ENCODE measurements around the gene MRO. TPM values are rescaled to one million over a fixed set of nuclear protein-coding genes. Genes with fewer than 3 reads are reported as not detected.

MRO gene
- total and polyA plus RNA-seq, 12 donors: 0.67 to 9.4 (median 3.3) TPM

GRCh38 chr18:50844554-50844953, 24.7 kb upstream of the MRO start:
- Histone ChIP-seq H3K27ac (no peak overlapping the region), H3K27me3 (no peaks in the 10 kb centered on the region), H3K9me3 (replicated peaks in 1 of 3) (no peaks in the 10 kb centered on the region), H3K4me1 (replicated peaks in 1 of 2) (peaks cover 0 to 15% of the 10 kb centered on the region in 2 donors), H3K4me3 (no peak overlapping the region), H3K36me3 (replicated peaks in 1 of 2) (no peaks in the 10 kb centered on the region)
- 51 to 68% (median 62%) methylated on average over 6 of the region's 6 CpGs for WGBS, 4 donors
- intact Hi-C loops (cut with DNase I): no loop called here
- no peak for TF ChIP-seq POLR2A (IDR thresholded peaks at IDR 0.05)
- no peak for TF ChIP-seq CTCF (IDR thresholded peaks at IDR 0.05)
- no peak for DNase-seq

- WGBS, 4 donors: 0 to 2% (median 0%) methylated on average over 1 of the region's 1 CpG
- H3K9me3 ChIP-seq (replicated peaks in 1 of 3): no peaks in the 10 kb centered on the region
- H3K27me3 ChIP-seq: no peaks in the 10 kb centered on the region
- no peaks in the 10 kb centered on the region for H3K36me3 ChIP-seq (replicated peaks in 1 of 2)
- intact Hi-C loops (cut with DNase I): no loop called here
- no peak overlapping the region for H3K4me3 ChIP-seq
- TF ChIP-seq CTCF (IDR thresholded peaks at IDR 0.05) (no peak), POLR2A (IDR thresholded peaks at IDR 0.05) (no peak)
- H3K4me1 ChIP-seq (replicated peaks in 1 of 2): peaks cover 0 to 15% of the 10 kb centered on the region in 2 donors
- no peak overlapping the region for H3K27ac ChIP-seq
- DNase-seq: no peak
Measured at GRCh38 chr18:50842846-50843245, 23.0 kb upstream of the MRO start.

GRCh38 chr18:50839996-50840395, 20.2 kb upstream of the MRO start:
- Histone ChIP-seq H3K4me3 (no peak overlapping the region), H3K9me3 (replicated peaks in 1 of 3) (no peaks in the 10 kb centered on the region), H3K4me1 (replicated peaks in 1 of 2) (peaks cover 0 to 18% of the 10 kb centered on the region in 2 donors), H3K36me3 (replicated peaks in 1 of 2) (no peaks in the 10 kb centered on the region), H3K27me3 (no peaks in the 10 kb centered on the region), H3K27ac (no peak overlapping the region)
- TF ChIP-seq POLR2A (IDR thresholded peaks at IDR 0.05) (no peak), CTCF (IDR thresholded peaks at IDR 0.05) (no peak)
- no peak for DNase-seq
- 62 to 73% (median 67%) methylated on average over 2 to 3 of the region's 3 CpGs for WGBS, 4 donors
- intact Hi-C loops (cut with DNase I): no loop called here

- no peaks in the 10 kb centered on the region for H3K27me3 ChIP-seq
- peaks cover 0 to 12% of the 10 kb centered on the region in 2 donors for H3K4me1 ChIP-seq (replicated peaks in 1 of 2)
- no peak overlapping the region for H3K4me3 ChIP-seq
- TF ChIP-seq POLR2A (IDR thresholded peaks at IDR 0.05): no peak
- TF ChIP-seq CTCF (IDR thresholded peaks at IDR 0.05): no peak
- no peaks in the 10 kb centered on the region for H3K36me3 ChIP-seq (replicated peaks in 1 of 2)
- no peak overlapping the region for H3K27ac ChIP-seq
- H3K9me3 ChIP-seq (replicated peaks in 1 of 3): no peaks in the 10 kb centered on the region
- WGBS, 4 donors: 76 to 88% (median 79%) methylated on average over 2 of the region's 2 CpGs
- intact Hi-C loops (cut with DNase I): no loop called here
- no peak for DNase-seq
Measured at GRCh38 chr18:50839341-50839740, 19.5 kb upstream of the MRO start.

Data from adrenal gland (tissue), 12 donors.